Transverse colon (tissue), 4 donors: ENCODE measurements around the gene SPARC.

Source experiments
- EP300 ChIP-seq: sonication (generic); formaldehyde crosslinking; IDR thresholded peaks from one replicate; pipeline ENCODE4 v1.6.1; 2017; ENCODE audit warnings: antibody characterized with exemption, low read depth
- POLR2A ChIP-seq: fragments of 450-650 bp; IDR thresholded peaks from one replicate; pipeline ENCODE4 v1.6.1; 2016; ENCODE audit warnings: antibody characterized with exemption, mild to moderate bottlenecking, moderate library complexity
- POLR2AphosphoS5 ChIP-seq, 3 donors: sonication (generic); formaldehyde crosslinking; IDR thresholded peaks; one replicate each; pipeline ENCODE4 v1.6.1; 2016; ENCODE audit warnings: antibody characterized with exemption in 3 of 3
- TF ChIP-seq, protein P1 (sequence below), 5 experiments: fragments of 200-600 bp in 3 of 5; fragments of 450-650 bp in 2 of 5; sonication (generic) in 3 of 5; IDR thresholded peaks; 1 replicate in 2 of 5; 2 replicates in 3 of 5; pipeline ENCODE4 v1.5.1; 2016 to 2017; ENCODE audit warnings: antibody characterized with exemption in 5 of 5, inconsistent platforms in 3 of 5, mild to moderate bottlenecking in 2 of 5, moderate library complexity in 1 of 5

DNA sequence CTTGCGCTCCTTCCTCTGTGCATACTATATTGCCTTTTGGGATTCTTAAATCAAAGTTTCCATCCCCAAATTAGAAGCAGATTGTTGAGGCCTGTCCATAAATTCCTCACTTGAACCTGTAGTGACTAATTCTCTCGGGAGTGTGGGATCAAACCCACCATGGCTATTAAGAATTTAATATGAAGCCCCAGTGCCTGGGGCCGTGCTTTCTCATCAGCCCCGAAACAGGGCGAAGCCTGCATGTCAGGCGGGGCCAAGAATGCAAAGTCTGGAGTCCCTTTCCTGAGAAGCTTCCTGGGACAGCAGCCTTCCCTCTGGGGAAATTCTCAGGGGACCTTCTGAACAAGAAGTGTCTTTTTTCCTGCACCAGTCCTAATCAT lies 66.3 kb downstream of the SPARC start:
- TF ChIP-seq, protein P1, sequence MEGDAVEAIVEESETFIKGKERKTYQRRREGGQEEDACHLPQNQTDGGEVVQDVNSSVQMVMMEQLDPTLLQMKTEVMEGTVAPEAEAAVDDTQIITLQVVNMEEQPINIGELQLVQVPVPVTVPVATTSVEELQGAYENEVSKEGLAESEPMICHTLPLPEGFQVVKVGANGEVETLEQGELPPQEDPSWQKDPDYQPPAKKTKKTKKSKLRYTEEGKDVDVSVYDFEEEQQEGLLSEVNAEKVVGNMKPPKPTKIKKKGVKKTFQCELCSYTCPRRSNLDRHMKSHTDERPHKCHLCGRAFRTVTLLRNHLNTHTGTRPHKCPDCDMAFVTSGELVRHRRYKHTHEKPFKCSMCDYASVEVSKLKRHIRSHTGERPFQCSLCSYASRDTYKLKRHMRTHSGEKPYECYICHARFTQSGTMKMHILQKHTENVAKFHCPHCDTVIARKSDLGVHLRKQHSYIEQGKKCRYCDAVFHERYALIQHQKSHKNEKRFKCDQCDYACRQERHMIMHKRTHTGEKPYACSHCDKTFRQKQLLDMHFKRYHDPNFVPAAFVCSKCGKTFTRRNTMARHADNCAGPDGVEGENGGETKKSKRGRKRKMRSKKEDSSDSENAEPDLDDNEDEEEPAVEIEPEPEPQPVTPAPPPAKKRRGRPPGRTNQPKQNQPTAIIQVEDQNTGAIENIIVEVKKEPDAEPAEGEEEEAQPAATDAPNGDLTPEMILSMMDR (IDR thresholded peaks at IDR 0.05) = no peak
- TF ChIP-seq POLR2A = no peak
- no peak for TF ChIP-seq POLR2AphosphoS5 (IDR thresholded peaks at IDR 0.05)
- no peak for TF ChIP-seq EP300
